Measurements from ENCODE around the gene GRM4. TPM values are rescaled to one million over a fixed set of nuclear protein-coding genes. Genes with fewer than 3 reads are reported as not detected.

GRM4 gene
- polyA plus RNA-seq, 1 experiment = 0.06 TPM

DNA sequence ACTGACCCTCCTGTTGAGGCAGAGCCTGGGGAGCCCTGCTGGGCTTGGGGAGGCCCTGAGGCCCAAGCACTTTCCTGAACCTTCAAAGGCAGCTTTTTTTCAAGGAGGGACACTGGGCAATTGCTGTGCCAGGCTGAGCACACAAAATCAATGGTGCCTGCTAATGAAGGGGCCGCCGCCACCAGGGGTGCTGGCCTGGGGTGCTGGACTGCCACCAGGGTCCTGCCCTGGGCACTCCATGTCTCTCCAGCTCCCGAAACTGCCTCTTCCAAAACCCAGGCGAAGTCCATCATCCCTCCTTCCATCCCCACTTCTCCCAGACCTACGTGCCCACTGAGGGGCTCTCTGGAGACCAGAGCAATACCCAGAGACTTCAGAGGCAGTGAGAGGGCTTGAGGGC is 145.6 kb downstream of the GRM4 start:
- ChIA-PET POLR2A (no interaction called here), CTCF (interaction anchor here (1.2 to 2.1 kb wide), 3 partner anchors 10 to 154 kb away, joined by 3 to 5 read pairs (median 3); no protein-coding TSS in a partner anchor)
- H3K27me3 ChIP-seq (ENCODE audit: control insufficient read depth, insufficient read depth, low read length) = peaks cover 15% of the 10 kb centered on the region
- H3K36me3 ChIP-seq (ENCODE audit: control insufficient read depth, insufficient read depth, low read length) = no peaks in the 10 kb centered on the region
- TF ChIP-seq, protein P1, sequence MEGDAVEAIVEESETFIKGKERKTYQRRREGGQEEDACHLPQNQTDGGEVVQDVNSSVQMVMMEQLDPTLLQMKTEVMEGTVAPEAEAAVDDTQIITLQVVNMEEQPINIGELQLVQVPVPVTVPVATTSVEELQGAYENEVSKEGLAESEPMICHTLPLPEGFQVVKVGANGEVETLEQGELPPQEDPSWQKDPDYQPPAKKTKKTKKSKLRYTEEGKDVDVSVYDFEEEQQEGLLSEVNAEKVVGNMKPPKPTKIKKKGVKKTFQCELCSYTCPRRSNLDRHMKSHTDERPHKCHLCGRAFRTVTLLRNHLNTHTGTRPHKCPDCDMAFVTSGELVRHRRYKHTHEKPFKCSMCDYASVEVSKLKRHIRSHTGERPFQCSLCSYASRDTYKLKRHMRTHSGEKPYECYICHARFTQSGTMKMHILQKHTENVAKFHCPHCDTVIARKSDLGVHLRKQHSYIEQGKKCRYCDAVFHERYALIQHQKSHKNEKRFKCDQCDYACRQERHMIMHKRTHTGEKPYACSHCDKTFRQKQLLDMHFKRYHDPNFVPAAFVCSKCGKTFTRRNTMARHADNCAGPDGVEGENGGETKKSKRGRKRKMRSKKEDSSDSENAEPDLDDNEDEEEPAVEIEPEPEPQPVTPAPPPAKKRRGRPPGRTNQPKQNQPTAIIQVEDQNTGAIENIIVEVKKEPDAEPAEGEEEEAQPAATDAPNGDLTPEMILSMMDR (IDR thresholded peaks at IDR 0.05; ENCODE audit: insufficient read depth, low read depth, low read length) = no peak
- DNase-seq (ENCODE audit: low read depth) = no peak
- no peak overlapping the region for H3K4me3 ChIP-seq (ENCODE audit: low read depth, low read length)

DNA sequence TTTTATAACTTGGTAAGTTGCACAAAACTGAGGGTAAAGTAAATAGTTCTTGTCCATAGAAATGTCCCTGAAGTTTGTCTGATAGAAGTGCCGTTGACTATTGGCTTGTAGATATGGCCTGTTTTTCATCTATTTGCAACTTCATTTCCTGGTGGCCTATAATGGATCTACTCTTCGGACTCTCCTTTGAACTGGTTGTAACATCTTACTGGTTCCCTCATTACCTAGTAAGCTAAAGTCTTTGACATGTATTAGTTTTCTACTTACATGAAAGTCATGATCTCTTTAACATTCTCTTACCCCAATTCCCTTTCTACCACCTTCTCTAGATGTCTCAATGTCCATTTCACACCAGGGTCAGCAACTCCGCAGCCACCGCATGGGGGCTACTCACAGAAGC is 146.3 kb downstream of the GRM4 start:
- POLR2A ChIA-PET = no interaction called here
- H3K4me3 ChIP-seq (ENCODE audit: low read depth, low read length) = no peak overlapping the region
- no peak for DNase-seq (ENCODE audit: low read depth)
- H3K36me3 ChIP-seq (ENCODE audit: control insufficient read depth, insufficient read depth, low read length) = no peaks in the 10 kb centered on the region
- CTCF ChIA-PET = interaction anchor here (1.3 to 2.1 kb wide), 2 partner anchors 10 to 84 kb away, joined by 3 to 5 read pairs; no protein-coding TSS in a partner anchor
- TF ChIP-seq, protein P1 (IDR thresholded peaks at IDR 0.05; ENCODE audit: insufficient read depth, low read depth, low read length) = no peak
- H3K27me3 ChIP-seq (ENCODE audit: control insufficient read depth, insufficient read depth, low read length) = peaks cover 17% of the 10 kb centered on the region

DNA sequence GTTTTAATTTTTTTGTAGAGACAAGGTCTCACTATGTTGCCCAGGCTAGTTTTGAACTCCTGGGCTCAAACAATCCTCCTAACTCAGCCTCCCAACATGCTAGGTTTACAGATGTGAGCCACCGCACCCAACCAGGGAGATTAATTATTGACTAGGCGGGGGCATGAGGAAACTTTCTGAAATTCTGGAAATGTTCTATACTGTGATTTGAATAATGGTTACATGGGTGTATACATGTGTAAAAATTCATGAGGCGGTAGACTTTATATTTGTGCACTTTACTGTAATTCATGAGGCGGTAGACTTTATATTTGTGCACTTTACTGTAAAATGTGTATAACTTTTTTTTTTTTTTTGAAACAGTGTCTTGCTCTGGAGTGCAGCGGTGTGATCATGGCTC is 147.2 kb downstream of the GRM4 start:
- Histone ChIP-seq H3K27me3 (ENCODE audit: control insufficient read depth, insufficient read depth, low read length) (peaks cover 17% of the 10 kb centered on the region), H3K4me3 (ENCODE audit: low read depth, low read length) (no peak overlapping the region), H3K36me3 (ENCODE audit: control insufficient read depth, insufficient read depth, low read length) (no peaks in the 10 kb centered on the region)
- TF ChIP-seq, protein P1 (IDR thresholded peaks at IDR 0.05; ENCODE audit: insufficient read depth, low read depth, low read length) = no peak
- no peak for DNase-seq (ENCODE audit: low read depth)
- CTCF ChIA-PET = no interaction called here
- POLR2A ChIA-PET = no interaction called here

DNA sequence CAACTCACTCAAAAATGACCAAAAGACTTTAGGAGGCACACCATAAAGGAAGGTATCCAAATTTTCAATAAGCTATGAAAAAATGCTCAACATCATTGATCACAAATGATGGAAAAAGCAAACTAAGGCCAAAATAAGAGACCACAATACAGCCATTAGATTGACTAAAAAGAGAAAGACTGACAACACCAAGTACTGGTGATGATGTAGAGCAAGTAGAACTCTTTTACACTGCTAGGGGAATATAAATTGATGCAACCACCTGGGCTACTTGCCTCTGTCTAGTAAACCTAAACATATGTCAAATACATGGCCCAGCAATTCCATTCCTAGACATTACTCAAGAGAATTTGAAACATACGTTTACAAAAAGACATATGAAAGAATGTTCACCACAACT is 148.6 kb downstream of the GRM4 start:
- Histone ChIP-seq H3K27me3 (ENCODE audit: control insufficient read depth, insufficient read depth, low read length) (peaks cover 14% of the 10 kb centered on the region), H3K4me3 (ENCODE audit: low read depth, low read length) (no peak overlapping the region), H3K36me3 (ENCODE audit: control insufficient read depth, insufficient read depth, low read length) (no peaks in the 10 kb centered on the region)
- TF ChIP-seq, protein P1 (IDR thresholded peaks at IDR 0.05; ENCODE audit: insufficient read depth, low read depth, low read length) = no peak
- no peak for DNase-seq (ENCODE audit: low read depth)
- ChIA-PET CTCF (interaction anchor here (0.6 kb wide), 1 partner anchor 140 kb away, joined by 3 read pairs; no protein-coding TSS in a partner anchor), POLR2A (no interaction called here)

DNA sequence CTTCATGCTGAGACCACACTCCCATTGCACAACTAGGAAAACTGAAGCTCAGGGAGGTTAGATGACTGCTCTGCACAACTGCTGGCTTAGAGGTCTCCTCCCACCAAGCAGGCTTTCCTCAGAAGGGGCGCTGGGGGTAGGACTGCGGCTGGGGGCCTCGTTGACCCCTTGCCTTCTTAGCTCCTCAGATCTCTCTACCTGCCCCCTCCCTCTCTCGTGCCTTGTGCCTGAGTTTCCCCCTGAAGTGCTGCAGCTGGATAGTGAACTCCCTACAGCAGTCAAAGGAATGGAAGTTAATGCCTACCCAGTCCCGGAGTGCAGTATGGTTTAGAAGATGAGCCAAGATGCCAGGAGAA is 149.8 kb downstream of the GRM4 start:
- CTCF ChIA-PET = interaction anchor here (0.8 kb wide), 1 partner anchor 59 kb away, joined by 3 read pairs; no protein-coding TSS in a partner anchor
- H3K4me3 ChIP-seq (ENCODE audit: low read depth, low read length) = no peak overlapping the region
- TF ChIP-seq, protein P1 (IDR thresholded peaks at IDR 0.05; ENCODE audit: insufficient read depth, low read depth, low read length) = no peak
- POLR2A ChIA-PET = no interaction called here
- no peaks in the 10 kb centered on the region for H3K36me3 ChIP-seq (ENCODE audit: control insufficient read depth, insufficient read depth, low read length)
- no peak for DNase-seq (ENCODE audit: low read depth)
- H3K27me3 ChIP-seq (ENCODE audit: control insufficient read depth, insufficient read depth, low read length) = peaks cover 12% of the 10 kb centered on the region

All from BJ (cell line).